ENCODE results near the gene DDI1. TPM values are rescaled to one million over a fixed set of nuclear protein-coding genes. Genes with fewer than 3 reads are reported as not detected.

Gene DDI1
- total RNA-seq, 2 experiments from 2014 or later = not detected

GRCh38 chr11:104064034-104064630 lies 27.7 kb downstream of the DDI1 start:
- CTCF ChIA-PET = no interaction called here
- no peaks in the 10 kb centered on the region for H3K27me3 Mint-ChIP-seq (ENCODE audit: low read depth)
- ATAC-seq (no peak), DNase-seq (no peak)
- no peak overlapping the region for H3K4me3 Mint-ChIP-seq
- POLR2A ChIA-PET = no interaction called here
- no peaks in the 10 kb centered on the region for H3K9me3 Mint-ChIP-seq (ENCODE audit: insufficient read depth)
- no peaks in the 10 kb centered on the region for H3K36me3 Mint-ChIP-seq (ENCODE audit: low read depth)
- H3K4me1 Mint-ChIP-seq (ENCODE audit: low read depth) = no peaks in the 10 kb centered on the region
- H3K27ac Mint-ChIP-seq = no peak overlapping the region

DNA sequence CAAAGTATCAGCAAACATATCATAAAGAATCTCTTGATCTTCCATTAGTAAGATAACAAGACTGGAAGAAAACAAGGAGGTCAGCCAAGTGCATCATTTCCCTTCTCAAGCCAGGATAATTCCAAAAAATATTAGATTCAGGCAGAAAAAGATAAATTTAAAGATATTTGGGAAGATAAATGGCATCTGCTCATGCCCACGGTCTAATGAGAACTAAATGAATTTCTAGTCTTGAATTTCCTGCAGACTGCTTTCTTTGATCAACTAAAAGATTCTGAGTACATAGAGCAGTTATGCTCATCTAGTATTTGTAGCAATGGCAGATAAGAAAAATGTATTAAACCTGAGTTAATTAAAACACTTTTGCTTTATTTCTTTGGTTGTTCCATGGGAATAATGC lies 31.1 kb downstream of the DDI1 start:
- POLR2A ChIA-PET = no interaction called here

GRCh38 chr11:104073950-104074705 lies 37.7 kb downstream of the DDI1 start:
- CTCF ChIA-PET = no interaction called here
- Mint-ChIP-seq H3K9me3 (ENCODE audit: insufficient read depth) (no peaks in the 10 kb centered on the region), H3K4me3 (no peak overlapping the region), H3K36me3 (ENCODE audit: low read depth) (no peaks in the 10 kb centered on the region), H3K27ac (no peak overlapping the region), H3K4me1 (ENCODE audit: low read depth) (no peaks in the 10 kb centered on the region), H3K27me3 (ENCODE audit: low read depth) (no peaks in the 10 kb centered on the region)
- POLR2A ChIA-PET = no interaction called here
- ATAC-seq = no peak
- no peak for DNase-seq

More for the DNA sequence above, 31.1 kb downstream of the DDI1 start:
- Mint-ChIP-seq H3K27ac (no peak overlapping the region), H3K27me3 (ENCODE audit: low read depth) (no peaks in the 10 kb centered on the region), H3K4me1 (ENCODE audit: low read depth) (no peaks in the 10 kb centered on the region), H3K4me3 (no peak overlapping the region), H3K9me3 (ENCODE audit: insufficient read depth) (no peaks in the 10 kb centered on the region), H3K36me3 (ENCODE audit: low read depth) (no peaks in the 10 kb centered on the region)
- ATAC-seq (no peak), DNase-seq (no peak)
- CTCF ChIA-PET = no interaction called here

- Mint-ChIP-seq H3K4me1 (ENCODE audit: low read depth) (no peaks in the 10 kb centered on the region), H3K4me3 (no peak overlapping the region), H3K27me3 (ENCODE audit: low read depth) (no peaks in the 10 kb centered on the region), H3K9me3 (ENCODE audit: insufficient read depth) (no peaks in the 10 kb centered on the region), H3K27ac (no peak overlapping the region), H3K36me3 (ENCODE audit: low read depth) (no peaks in the 10 kb centered on the region)
- POLR2A ChIA-PET = no interaction called here
- CTCF ChIA-PET = no interaction called here
- ATAC-seq (no peak), DNase-seq (no peak)
Observed at GRCh38 chr11:104075091-104075490, 38.7 kb downstream of the DDI1 start.

GRCh38 chr11:104075706-104076105 lies 39.3 kb downstream of the DDI1 start:
- Mint-ChIP-seq H3K9me3 (ENCODE audit: insufficient read depth) (no peaks in the 10 kb centered on the region), H3K36me3 (ENCODE audit: low read depth) (no peaks in the 10 kb centered on the region)
- POLR2A ChIA-PET = no interaction called here

DNA sequence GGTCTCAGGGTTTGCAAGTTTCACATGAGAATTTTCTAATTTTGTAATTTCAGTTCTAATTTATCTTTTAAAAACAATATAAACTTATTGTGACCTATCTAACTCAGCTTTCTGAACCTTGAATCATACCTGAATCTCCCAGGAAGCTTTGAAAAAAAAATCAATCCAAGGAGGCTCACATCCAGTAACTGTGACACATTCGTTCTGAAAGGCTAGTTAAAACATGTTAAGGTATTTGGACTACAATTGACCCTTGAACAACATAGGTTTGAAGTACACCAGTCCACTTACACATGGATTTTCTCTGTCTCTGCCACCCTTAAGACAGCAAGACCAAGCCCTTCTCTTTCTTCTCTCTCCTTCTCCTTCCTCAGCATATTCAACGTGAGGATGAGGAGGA lies 40.0 kb downstream of the DDI1 start:
- ChIA-PET POLR2A (no interaction called here), CTCF (no interaction called here)
- Mint-ChIP-seq H3K9me3 (ENCODE audit: insufficient read depth) (no peaks in the 10 kb centered on the region), H3K4me1 (ENCODE audit: low read depth) (no peaks in the 10 kb centered on the region), H3K4me3 (no peak overlapping the region), H3K36me3 (ENCODE audit: low read depth) (no peaks in the 10 kb centered on the region), H3K27me3 (ENCODE audit: low read depth) (no peaks in the 10 kb centered on the region), H3K27ac (no peak overlapping the region)
- DNase-seq = no peak
- ATAC-seq = no peak

More at GRCh38 chr11:104075706-104076105, 39.3 kb downstream of the DDI1 start:
- CTCF ChIA-PET = no interaction called here
- Mint-ChIP-seq H3K27me3 (ENCODE audit: low read depth) (no peaks in the 10 kb centered on the region), H3K4me3 (no peak overlapping the region), H3K4me1 (ENCODE audit: low read depth) (no peaks in the 10 kb centered on the region), H3K27ac (no peak overlapping the region)
- DNase-seq (no peak), ATAC-seq (no peak)

DNA sequence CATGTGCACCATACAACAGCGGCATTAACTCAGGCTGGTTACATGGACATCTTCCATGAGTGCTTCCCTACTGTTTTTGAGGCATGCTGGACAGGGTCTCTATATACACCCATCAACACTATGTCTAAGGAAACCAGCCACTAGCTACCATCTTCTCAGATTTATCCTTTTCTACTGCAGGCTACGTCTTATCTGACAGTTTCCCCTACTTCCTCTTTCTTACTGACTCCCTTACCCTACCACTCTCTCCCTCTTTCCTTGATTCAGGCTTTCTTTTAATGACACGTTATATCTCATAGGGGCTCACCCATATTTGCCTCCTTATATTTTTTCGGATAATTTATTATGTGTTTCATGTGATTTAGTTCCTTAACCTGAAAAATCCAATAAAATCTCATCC lies 41.8 kb downstream of the DDI1 start:
- H3K4me3 Mint-ChIP-seq = no peak overlapping the region
- no peak overlapping the region for H3K27ac Mint-ChIP-seq
- no peaks in the 10 kb centered on the region for H3K36me3 Mint-ChIP-seq (ENCODE audit: low read depth)
- CTCF ChIA-PET = no interaction called here
- POLR2A ChIA-PET = no interaction called here
- H3K27me3 Mint-ChIP-seq (ENCODE audit: low read depth) = no peaks in the 10 kb centered on the region
- DNase-seq (no peak), ATAC-seq (no peak)
- no peaks in the 10 kb centered on the region for H3K4me1 Mint-ChIP-seq (ENCODE audit: low read depth)
- no peaks in the 10 kb centered on the region for H3K9me3 Mint-ChIP-seq (ENCODE audit: insufficient read depth)

DNA sequence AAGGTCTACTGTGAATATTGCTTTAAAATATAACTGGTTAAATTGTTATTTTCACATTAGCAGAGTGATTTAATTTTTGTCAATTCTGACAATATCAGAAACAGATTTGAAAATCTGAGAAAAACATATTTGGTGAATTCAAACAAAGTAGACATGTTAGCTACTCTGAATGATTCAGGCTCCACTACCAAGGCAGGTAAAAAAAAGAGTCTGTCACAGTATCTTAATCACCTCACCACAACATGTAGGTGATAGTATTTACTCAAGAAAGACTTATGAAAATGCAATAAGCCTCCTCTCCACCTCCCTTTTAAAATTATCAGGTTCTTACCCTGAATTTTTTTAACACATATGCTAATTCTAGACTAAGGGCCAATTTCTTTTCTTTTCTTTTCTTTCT lies 42.6 kb downstream of the DDI1 start:
- Mint-ChIP-seq H3K4me3 (no peak overlapping the region), H3K27ac (no peak overlapping the region), H3K36me3 (ENCODE audit: low read depth) (no peaks in the 10 kb centered on the region), H3K9me3 (ENCODE audit: insufficient read depth) (no peaks in the 10 kb centered on the region), H3K27me3 (ENCODE audit: low read depth) (no peaks in the 10 kb centered on the region), H3K4me1 (ENCODE audit: low read depth) (no peaks in the 10 kb centered on the region)
- ChIA-PET CTCF (no interaction called here), POLR2A (no interaction called here)
- DNase-seq = no peak
- ATAC-seq = no peak

GRCh38 chr11:104086621-104087020 lies 50.2 kb downstream of the DDI1 start:
- Mint-ChIP-seq H3K36me3 (ENCODE audit: low read depth) (no peaks in the 10 kb centered on the region), H3K4me3 (no peak overlapping the region), H3K27me3 (ENCODE audit: low read depth) (no peaks in the 10 kb centered on the region), H3K9me3 (ENCODE audit: insufficient read depth) (no peaks in the 10 kb centered on the region), H3K4me1 (ENCODE audit: low read depth) (no peaks in the 10 kb centered on the region), H3K27ac (no peak overlapping the region)
- DNase-seq = no peak
- POLR2A ChIA-PET = no interaction called here
- CTCF ChIA-PET = no interaction called here
- no peak for ATAC-seq

Other genes starting within 250 kb of the DDI1 start
- under 1 TPM in 1 of 2 experiments, not detected in 1; 0.08 TPM for gene PDGFD, start 127.5 kb downstream of the DDI1 start, total RNA-seq